K562 (cell line): Measurements from ENCODE around the gene MGST3. TPM values are rescaled to one million over a fixed set of nuclear protein-coding genes. Genes with fewer than 3 reads are reported as not detected.

Experiments used
- BMI1 ChIP-seq: fragments of 150-350 bp; IDR thresholded peaks from 2 replicates; pipeline ENCODE4 v1.6.1; 2014; ENCODE audit warnings: low read length
- BRD4 ChIP-seq: fragments of 200-600 bp; sonication (generic); IDR thresholded peaks from 2 replicates; pipeline ENCODE4 v1.6.1; 2017; ENCODE audit warnings: inconsistent platforms
- CBX3 ChIP-seq, 2 experiments: IDR thresholded peaks; 1 replicate in 1 of 2; 2 replicates in 1 of 2; pipeline ENCODE4 v1.6.1; 2012; ENCODE audit warnings: inconsistent platforms in 2 of 2, low read length in 2 of 2, borderline replicate concordance in 1 of 2, control low read depth in 1 of 2
- FOXA1 ChIP-seq: fragments of 450-650 bp; IDR thresholded peaks from 2 replicates; pipeline ENCODE4 v1.6.1; 2016; ENCODE audit warnings: mild to moderate bottlenecking, borderline replicate concordance
- HDAC8 ChIP-seq: fragments of 450-650 bp; IDR thresholded peaks from 2 replicates; pipeline ENCODE4 v1.6.1; 2016; ENCODE audit warnings: mild to moderate bottlenecking, missing genetic modification characterization, moderate library complexity, missing compliant biosample characterization
- HDGF ChIP-seq: fragments of 450-650 bp; IDR thresholded peaks from 2 replicates; pipeline ENCODE4 v1.6.1; 2016
- KDM2B ChIP-seq: fragments of 250-450 bp; sonication (Bioruptor Pico); IDR thresholded peaks from 2 replicates; pipeline ENCODE4 v1.8.0; 2021; ENCODE audit warnings: mild to moderate bottlenecking, moderate library complexity
- LARP7 ChIP-seq: fragments of 450-650 bp; IDR thresholded peaks from 2 replicates; pipeline ENCODE4 v1.6.1; 2016
- MCM2 ChIP-seq: fragments of 450-650 bp; IDR thresholded peaks from 2 replicates; pipeline ENCODE4 v1.6.1; 2017; ENCODE audit warnings: low read depth, mild to moderate bottlenecking
- NCOA6 ChIP-seq: fragments of 450-650 bp; IDR thresholded peaks from 2 replicates; pipeline ENCODE4 v1.6.1; 2017; ENCODE audit warnings: mild to moderate bottlenecking
- NCOR1 ChIP-seq: fragments of 450-650 bp; IDR thresholded peaks from 2 replicates; pipeline ENCODE4 v1.6.1; 2016; ENCODE audit warnings: mild to moderate bottlenecking, moderate library complexity
- NR2C1 ChIP-seq, 2 experiments: fragments of 450-650 bp; IDR thresholded peaks; 2 replicates each; pipeline ENCODE4 v1.6.1; 2017; ENCODE audit warnings: mild to moderate bottlenecking in 2 of 2, antibody characterized with exemption in 1 of 2, inconsistent platforms in 1 of 2, missing compliant biosample characterization in 1 of 2, missing genetic modification characterization in 1 of 2
- PML ChIP-seq: IDR thresholded peaks from 2 replicates; pipeline ENCODE4 v1.6.1; 2012; ENCODE audit warnings: low read length, inconsistent platforms
- POLR2AphosphoS2 ChIP-seq: IDR thresholded peaks from 2 replicates; pipeline ENCODE4 v1.6.1; 2012; ENCODE audit warnings: low read length, improper control_type of control experiment
- STAG1 ChIP-seq: sonication (generic); formaldehyde crosslinking; IDR thresholded peaks from 2 replicates; pipeline ENCODE4 v1.5.0; 2020; ENCODE audit warnings: missing genetic modification reagents, borderline replicate concordance
- SUPT5H ChIP-seq: fragments of 450-650 bp; IDR thresholded peaks from 2 replicates; pipeline ENCODE4 v1.6.1; 2016
- TRIM24 ChIP-seq, 2 experiments: fragments of 450-650 bp; IDR thresholded peaks; 2 replicates each; pipeline ENCODE4 v1.6.1; 2016
- ZBTB8A ChIP-seq: fragments of 450-650 bp; IDR thresholded peaks from 2 replicates; pipeline ENCODE4 v1.6.1; 2018; ENCODE audit warnings: mild to moderate bottlenecking, moderate library complexity; ENCODE audit not compliant: partially characterized antibody
- ZC3H4 ChIP-seq: sonication (generic); formaldehyde crosslinking; IDR thresholded peaks from 2 replicates; pipeline ENCODE4 v1.9.0; 2021; ENCODE audit warnings: missing genetic modification reagents, borderline replicate concordance
- ZC3H8 ChIP-seq: fragments of 450-650 bp; IDR thresholded peaks from 2 replicates; pipeline ENCODE4 v1.6.1; 2017
- ZNF174 ChIP-seq: fragments of 250-450 bp; sonication (Bioruptor Pico); IDR thresholded peaks from 2 replicates; pipeline ENCODE4 v1.4.0; 2020; ENCODE audit warnings: mild to moderate bottlenecking
- ZNF324 ChIP-seq: fragments of 250-450 bp; sonication (Bioruptor Pico); IDR thresholded peaks from 2 replicates; pipeline ENCODE4 v1.4.0; 2020; ENCODE audit warnings: mild to moderate bottlenecking
- ZNF431 ChIP-seq: sonication (generic); formaldehyde crosslinking; IDR thresholded peaks from 2 replicates; pipeline ENCODE4 v1.8.0; 2022; ENCODE audit warnings: mild to moderate bottlenecking, missing genetic modification reagents
- ZNF436 ChIP-seq: fragments of 250-450, 450-650 bp; sonication (Bioruptor Pico); formaldehyde crosslinking; IDR thresholded peaks from 2 replicates; pipeline ENCODE4 v1.7.0; 2020; ENCODE audit warnings: mild to moderate bottlenecking
- ZNF444 ChIP-seq: fragments of 250-450 bp; sonication (Bioruptor Pico); IDR thresholded peaks from 2 replicates; pipeline ENCODE4 v1.4.0; 2020; ENCODE audit warnings: mild to moderate bottlenecking, moderate library complexity
- ZNF830 ChIP-seq: fragments of 250-450 bp; sonication (Bioruptor Pico); IDR thresholded peaks from 2 replicates; pipeline ENCODE4 v1.5.0; 2021; ENCODE audit warnings: mild to moderate bottlenecking
- polyA plus RNA-seq, 8 experiments: library from polyadenylated mRNA; depleted of rRNA in 4 of 8; stranded (reverse) in 5 of 8; unstranded in 3 of 8; fragments of >200 nt; fragmentation: Nextera tagmentation in 2 of 8; fragmentation: Illumina TruSeq in 1 of 8; extraction: Ambion mirVana in 2 of 8; extraction: Trizol in 1 of 8; gene quantifications; 2 replicates each; pipeline versions ENCODE4 v1.2.1 to v1.2.3, GENCODE V29; 2011 to 2014; ENCODE audit warnings: inconsistent platforms in 1 of 8, missing spikeins in 1 of 8
- total RNA-seq, 7 experiments: library from RNA; depleted of rRNA in 6 of 7; stranded (reverse); fragments of >200 nt in 6 of 7; fragmentation: Illumina TruSeq in 2 of 7; extraction: Trizol in 2 of 7; gene quantifications; 2 replicates each; pipeline versions ENCODE4 v1.2.1 to v1.2.3, GENCODE V29; 2011 to 2021; ENCODE audit warnings: low replicate concordance in 1 of 7
- TF ChIP-seq, protein P1 (sequence below): fragments of 450-650 bp; formaldehyde crosslinking; IDR thresholded peaks from 2 replicates; pipeline ENCODE4 v1.4.0; 2020; ENCODE audit warnings: mild to moderate bottlenecking, moderate library complexity
- TF ChIP-seq, protein P2 (sequence below): sonication (generic); formaldehyde crosslinking; IDR thresholded peaks from 2 replicates; pipeline ENCODE4 v1.8.1; 2023; ENCODE audit warnings: mild to moderate bottlenecking, missing genetic modification reagents
- TF ChIP-seq, protein P3 (sequence below): sonication (generic); formaldehyde crosslinking; IDR thresholded peaks from 2 replicates; pipeline ENCODE4 v1.8.1; 2023; ENCODE audit warnings: mild to moderate bottlenecking, missing genetic modification reagents

MGST3 gene
- total and polyA plus RNA-seq, 9 of the 15 experiments (the other 6 are each of a cell fraction or from before 2014, with no cell fraction given): 70.7 to 287 (median 105) TPM

DNA sequence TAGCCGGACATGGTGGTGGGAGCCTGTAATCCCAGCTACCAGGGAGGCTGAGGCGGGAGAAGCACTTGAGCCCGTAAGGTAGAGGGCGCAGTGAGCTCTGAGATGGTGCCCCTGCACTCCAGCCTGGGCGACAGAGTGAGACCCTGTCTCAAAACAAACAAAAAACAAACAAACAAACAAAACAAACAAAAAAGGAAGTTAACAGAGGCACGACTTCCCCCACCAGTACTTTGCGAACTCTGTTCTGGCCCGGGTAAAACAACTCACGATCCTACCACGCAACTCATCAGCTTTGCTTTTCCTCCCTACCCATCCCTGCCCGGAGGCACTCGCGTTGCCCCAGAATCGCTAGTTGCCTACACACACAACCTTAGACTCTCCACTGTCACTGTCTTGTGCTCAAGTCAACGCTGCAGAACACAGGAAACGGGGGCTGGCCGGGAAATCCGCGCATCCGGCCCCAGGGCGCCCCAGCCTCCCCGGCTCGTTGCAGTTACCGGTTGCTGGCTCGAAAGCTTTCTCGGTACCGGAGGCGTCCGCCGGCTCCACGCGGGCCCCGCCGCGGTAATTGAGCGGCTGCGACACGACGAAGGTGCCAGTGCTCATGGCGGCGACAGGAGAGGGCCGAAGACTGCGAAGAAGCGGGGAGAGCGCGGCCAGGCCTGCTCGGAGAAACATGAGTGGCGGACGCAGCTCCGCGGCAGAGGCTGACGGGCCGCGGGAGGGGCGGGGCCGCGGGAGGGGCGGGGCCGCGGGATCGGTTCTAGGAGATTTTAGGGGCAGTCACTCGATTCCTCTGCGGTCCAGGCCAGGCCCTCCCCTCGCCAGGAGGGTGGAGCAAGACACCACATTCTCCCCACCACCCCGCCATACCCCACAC is 67.1 kb downstream of the MGST3 start, which contains the start of gene ALDH9A1 (continued):
- TF ChIP-seq CBX3 (IDR thresholded peaks at IDR 0.05; ENCODE audit: borderline replicate concordance in 1 of 2, low read length in 2 of 2) (no peak), ZNF174 (no peak), BMI1 (no peak), ZC3H4 (no peak), PML (0 out of 2 replicates have a peak, but pooled peaks have one; percentile 28), FOXA1 (no peak), POLR2AphosphoS2 (no peak), NR2C1 (IDR thresholded peaks at IDR 0.05) (no peak), NR2C1 (tag; IDR thresholded peaks at IDR 0.05) (no peak), KDM2B (CRISPR knock-in tag) (no peak), STAG1 (CRISPR knock-in tag) (no peak), ZNF444 (CRISPR knock-in tag) (no peak), NCOR1 (no peak), BRD4 (no peak), SUPT5H (peak; percentile 95), ZC3H8 (no peak), TRIM24 (IDR thresholded peaks at IDR 0.05) (peak in 1 of 2 experiments; percentile 38; a peak in 1 of 4 replicates), MCM2 (no peak), HDAC8 (tag) (no peak), NCOA6 (no peak), ZBTB8A (no peak), HDGF (peak; percentile 75; the same call in 1 of the 2 replicates), ZNF431 (CRISPR knock-in tag) (no peak), ZNF830 (CRISPR knock-in tag) (no peak), ZNF436 (CRISPR knock-in tag) (no peak), LARP7 (peak; percentile 95; the same call in 1 of the 2 replicates), ZNF324 (CRISPR knock-in tag) (no peak)
- TF ChIP-seq, protein P1, sequence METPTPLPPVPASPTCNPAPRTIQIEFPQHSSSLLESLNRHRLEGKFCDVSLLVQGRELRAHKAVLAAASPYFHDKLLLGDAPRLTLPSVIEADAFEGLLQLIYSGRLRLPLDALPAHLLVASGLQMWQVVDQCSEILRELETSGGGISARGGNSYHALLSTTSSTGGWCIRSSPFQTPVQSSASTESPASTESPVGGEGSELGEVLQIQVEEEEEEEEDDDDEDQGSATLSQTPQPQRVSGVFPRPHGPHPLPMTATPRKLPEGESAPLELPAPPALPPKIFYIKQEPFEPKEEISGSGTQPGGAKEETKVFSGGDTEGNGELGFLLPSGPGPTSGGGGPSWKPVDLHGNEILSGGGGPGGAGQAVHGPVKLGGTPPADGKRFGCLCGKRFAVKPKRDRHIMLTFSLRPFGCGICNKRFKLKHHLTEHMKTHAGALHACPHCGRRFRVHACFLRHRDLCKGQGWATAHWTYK (CRISPR knock-in tag): no peak
- TF ChIP-seq, protein P2, sequence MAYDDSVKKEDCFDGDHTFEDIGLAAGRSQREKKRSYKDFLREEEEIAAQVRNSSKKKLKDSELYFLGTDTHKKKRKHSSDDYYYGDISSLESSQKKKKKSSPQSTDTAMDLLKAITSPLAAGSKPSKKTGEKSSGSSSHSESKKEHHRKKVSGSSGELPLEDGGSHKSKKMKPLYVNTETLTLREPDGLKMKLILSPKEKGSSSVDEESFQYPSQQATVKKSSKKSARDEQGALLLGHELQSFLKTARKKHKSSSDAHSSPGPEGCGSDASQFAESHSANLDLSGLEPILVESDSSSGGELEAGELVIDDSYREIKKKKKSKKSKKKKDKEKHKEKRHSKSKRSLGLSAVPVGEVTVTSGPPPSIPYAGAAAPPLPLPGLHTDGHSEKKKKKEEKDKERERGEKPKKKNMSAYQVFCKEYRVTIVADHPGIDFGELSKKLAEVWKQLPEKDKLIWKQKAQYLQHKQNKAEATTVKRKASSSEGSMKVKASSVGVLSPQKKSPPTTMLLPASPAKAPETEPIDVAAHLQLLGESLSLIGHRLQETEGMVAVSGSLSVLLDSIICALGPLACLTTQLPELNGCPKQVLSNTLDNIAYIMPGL (CRISPR knock-in tag): peak; percentile 75
- TF ChIP-seq, protein P3, sequence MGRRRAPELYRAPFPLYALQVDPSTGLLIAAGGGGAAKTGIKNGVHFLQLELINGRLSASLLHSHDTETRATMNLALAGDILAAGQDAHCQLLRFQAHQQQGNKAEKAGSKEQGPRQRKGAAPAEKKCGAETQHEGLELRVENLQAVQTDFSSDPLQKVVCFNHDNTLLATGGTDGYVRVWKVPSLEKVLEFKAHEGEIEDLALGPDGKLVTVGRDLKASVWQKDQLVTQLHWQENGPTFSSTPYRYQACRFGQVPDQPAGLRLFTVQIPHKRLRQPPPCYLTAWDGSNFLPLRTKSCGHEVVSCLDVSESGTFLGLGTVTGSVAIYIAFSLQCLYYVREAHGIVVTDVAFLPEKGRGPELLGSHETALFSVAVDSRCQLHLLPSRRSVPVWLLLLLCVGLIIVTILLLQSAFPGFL (CRISPR knock-in tag): no peak
